Breast epithelium (tissue), 4 donors: ENCODE measurements around the gene NQO2. TPM values are rescaled to one million over a fixed set of nuclear protein-coding genes. Genes with fewer than 3 reads are reported as not detected.

Experiments used
- DNase-seq, 2 donors: peaks; one replicate each; pipeline ENCODE4 v3.0.0-alpha.2; 2019; ENCODE audit warnings: low spot score in 2 of 2
- H3K27ac ChIP-seq, 2 donors: fragments of 200-600 bp; sonication (generic) in 1 of 2; one replicate each; pipeline ENCODE4 v1.5.1; 2016 to 2019; ENCODE audit warnings: mild to moderate bottlenecking in 1 of 2
- H3K27me3 ChIP-seq, 2 donors: fragments of 200-600 bp; sonication (generic) in 1 of 2; one replicate each; pipeline versions ENCODE4 v1.5.1 to v1.6.0; 2017 to 2019; ENCODE audit warnings: control low read depth in 1 of 2, mild to moderate bottlenecking in 1 of 2
- H3K36me3 ChIP-seq: fragments of 200-600 bp; one replicate; pipeline ENCODE4 v1.5.1; 2019
- H3K4me1 ChIP-seq, 2 donors: fragments of 200-600 bp; sonication (generic); one replicate each; pipeline ENCODE4 v1.5.1; 2016 to 2019; ENCODE audit warnings: control low read depth in 1 of 2
- H3K4me3 ChIP-seq, 3 donors: fragments of 200-600 bp; sonication (generic); 1 replicate in 2 of 3; 2 replicates in 1 of 3; pipeline ENCODE4 v1.5.1; 2016 to 2019; ENCODE audit warnings: mild to moderate bottlenecking in 3 of 3, moderate library complexity in 2 of 3
- H3K9me3 ChIP-seq, 2 donors: fragments of 200-600 bp; sonication (generic) in 1 of 2; one replicate each; pipeline ENCODE4 v1.5.1; 2016 to 2019; ENCODE audit warnings: control low read depth in 1 of 2
- CTCF ChIP-seq, 3 donors: fragments of 450-650 bp; IDR thresholded peaks; one replicate each; pipeline ENCODE4 v1.5.1; 2016 to 2017; ENCODE audit warnings: antibody characterized with exemption in 3 of 3, mild to moderate bottlenecking in 3 of 3, moderate library complexity in 3 of 3
- POLR2A ChIP-seq: fragments of 450-650 bp; IDR thresholded peaks from one replicate; pipeline ENCODE4 v1.6.1; 2016; ENCODE audit warnings: antibody characterized with exemption, mild to moderate bottlenecking, moderate library complexity
- POLR2AphosphoS5 ChIP-seq, 3 donors: sonication (generic); formaldehyde crosslinking; IDR thresholded peaks; one replicate each; pipeline ENCODE4 v1.6.1; 2017; ENCODE audit warnings: antibody characterized with exemption in 3 of 3
- intact Hi-C: fragments of 100-400 bp; cut with DNase I; formaldehyde crosslinking; loops from one replicate; pipeline ENCODE4 v1.15.1; 2023; ENCODE audit warnings: low total_unique reads
- total RNA-seq, 3 donors: library from RNA; depleted of rRNA; stranded (reverse); fragments of >200 nt; gene quantifications; one replicate each; pipeline ENCODE4 v1.1.0, GENCODE V29; 2016

Gene NQO2
- total RNA-seq, 3 donors from 2014 or later = 23.6 to 64.6 (median 24.9) TPM

GRCh38 chr6:3011592-3011991 is 11.9 kb downstream of the NQO2 start:
- H3K36me3 ChIP-seq = peaks cover 8% of the 10 kb centered on the region
- intact Hi-C loops = no loop called here
- no peaks in the 10 kb centered on the region for H3K4me1 ChIP-seq
- H3K27ac ChIP-seq = no peak overlapping the region
- peaks cover 0 to 8% of the 10 kb centered on the region in 2 donors for H3K9me3 ChIP-seq
- DNase-seq = no peak
- H3K27me3 ChIP-seq = no peaks in the 10 kb centered on the region
- H3K4me3 ChIP-seq = no peak overlapping the region
- TF ChIP-seq POLR2A = no peak
- TF ChIP-seq CTCF (IDR thresholded peaks at IDR 0.05) = no peak
- no peak for TF ChIP-seq POLR2AphosphoS5 (IDR thresholded peaks at IDR 0.05)

GRCh38 chr6:3013486-3013885 is 13.8 kb downstream of the NQO2 start:
- Histone ChIP-seq H3K36me3 (peaks cover 8% of the 10 kb centered on the region), H3K27ac (no peak overlapping the region), H3K4me1 (no peaks in the 10 kb centered on the region), H3K9me3 (peaks cover 0 to 8% of the 10 kb centered on the region in 2 donors), H3K27me3 (no peaks in the 10 kb centered on the region), H3K4me3 (no peak overlapping the region)
- TF ChIP-seq CTCF (IDR thresholded peaks at IDR 0.05) = no peak
- no peak for TF ChIP-seq POLR2A
- TF ChIP-seq POLR2AphosphoS5 (IDR thresholded peaks at IDR 0.05) = no peak
- intact Hi-C loops = no loop called here
- no peak for DNase-seq

GRCh38 chr6:3013901-3014674 is 14.4 kb downstream of the NQO2 start:
- DNase-seq = no peak
- no peak overlapping the region for H3K4me3 ChIP-seq
- peaks cover 8% of the 10 kb centered on the region for H3K36me3 ChIP-seq
- intact Hi-C loops = no loop called here
- H3K9me3 ChIP-seq = peaks cover 0 to 8% of the 10 kb centered on the region in 2 donors
- TF ChIP-seq CTCF (IDR thresholded peaks at IDR 0.05) = no peak
- no peak for TF ChIP-seq POLR2AphosphoS5 (IDR thresholded peaks at IDR 0.05)
- TF ChIP-seq POLR2A = no peak
- H3K27me3 ChIP-seq = no peaks in the 10 kb centered on the region
- no peak overlapping the region for H3K27ac ChIP-seq
- no peaks in the 10 kb centered on the region for H3K4me1 ChIP-seq

GRCh38 chr6:3014675-3015066 is 15.0 kb downstream of the NQO2 start:
- intact Hi-C loops = no loop called here

More at GRCh38 chr6:3014675-3015066, 15.0 kb downstream of the NQO2 start:
- Histone ChIP-seq H3K36me3 (peaks cover 8% of the 10 kb centered on the region), H3K9me3 (peaks cover 0 to 8% of the 10 kb centered on the region in 2 donors), H3K4me3 (no peak overlapping the region), H3K27ac (no peak overlapping the region), H3K4me1 (no peaks in the 10 kb centered on the region), H3K27me3 (no peaks in the 10 kb centered on the region)
- TF ChIP-seq POLR2AphosphoS5 (IDR thresholded peaks at IDR 0.05) = no peak
- no peak for TF ChIP-seq CTCF (IDR thresholded peaks at IDR 0.05)
- TF ChIP-seq POLR2A = no peak
- no peak for DNase-seq
